Brain microvascular endothelial cell (primary cell): ENCODE data around the gene CAMK1D.

ENCODE experiments used
- DNase-seq: peaks from one replicate; pipeline ENCODE4 v3.0.0-alpha.2; 2020
- H3K27ac ChIP-seq: fragments of 250-450 bp; sonication (Bioruptor Pico); 2 replicates; pipeline ENCODE4 v1.5.1; 2020; ENCODE audit warnings: mild to moderate bottlenecking, moderate library complexity
- H3K27me3 ChIP-seq: fragments of 250-450 bp; sonication (Bioruptor Pico); replicated peaks from 2 replicates; pipeline ENCODE4 v1.5.1; 2020; ENCODE audit warnings: mild to moderate bottlenecking
- H3K36me3 ChIP-seq: fragments of 250-450 bp; sonication (Bioruptor Pico); replicated peaks from 2 replicates; pipeline ENCODE4 v1.5.1; 2020; ENCODE audit warnings: mild to moderate bottlenecking
- H3K4me3 ChIP-seq: 2 replicates; pipeline ENCODE4 v1.5.1; 2011; ENCODE audit warnings: low read depth, mild to moderate bottlenecking, control low read depth, low read length, moderate library complexity
- in situ Hi-C: cut with HindIII; loops from 2 replicates; pipeline ENCODE4 v1.10.0; 2017; ENCODE audit warnings: low sequenced_read_pairs, low pct_ligation_motif_present
- TF ChIP-seq, protein P1 (sequence below): IDR thresholded peaks from 2 replicates; pipeline ENCODE4 v1.5.1; 2011; ENCODE audit warnings: low read depth, mild to moderate bottlenecking, moderate library complexity, low read length, control low read depth, inconsistent platforms; ENCODE audit errors: missing control alignments

The CAMK1D gene

GRCh38 chr10:12631216-12631615 lies 281.9 kb downstream of the CAMK1D start:
- H3K27ac ChIP-seq: no peak overlapping the region
- DNase-seq: no peak
- no peaks in the 10 kb centered on the region for H3K36me3 ChIP-seq
- TF ChIP-seq, protein P1, sequence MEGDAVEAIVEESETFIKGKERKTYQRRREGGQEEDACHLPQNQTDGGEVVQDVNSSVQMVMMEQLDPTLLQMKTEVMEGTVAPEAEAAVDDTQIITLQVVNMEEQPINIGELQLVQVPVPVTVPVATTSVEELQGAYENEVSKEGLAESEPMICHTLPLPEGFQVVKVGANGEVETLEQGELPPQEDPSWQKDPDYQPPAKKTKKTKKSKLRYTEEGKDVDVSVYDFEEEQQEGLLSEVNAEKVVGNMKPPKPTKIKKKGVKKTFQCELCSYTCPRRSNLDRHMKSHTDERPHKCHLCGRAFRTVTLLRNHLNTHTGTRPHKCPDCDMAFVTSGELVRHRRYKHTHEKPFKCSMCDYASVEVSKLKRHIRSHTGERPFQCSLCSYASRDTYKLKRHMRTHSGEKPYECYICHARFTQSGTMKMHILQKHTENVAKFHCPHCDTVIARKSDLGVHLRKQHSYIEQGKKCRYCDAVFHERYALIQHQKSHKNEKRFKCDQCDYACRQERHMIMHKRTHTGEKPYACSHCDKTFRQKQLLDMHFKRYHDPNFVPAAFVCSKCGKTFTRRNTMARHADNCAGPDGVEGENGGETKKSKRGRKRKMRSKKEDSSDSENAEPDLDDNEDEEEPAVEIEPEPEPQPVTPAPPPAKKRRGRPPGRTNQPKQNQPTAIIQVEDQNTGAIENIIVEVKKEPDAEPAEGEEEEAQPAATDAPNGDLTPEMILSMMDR: no peak
- no peaks in the 10 kb centered on the region for H3K27me3 ChIP-seq
- H3K4me3 ChIP-seq: no peak overlapping the region
- in situ Hi-C loops: no loop called here

- TF ChIP-seq, protein P1: no peak
- H3K4me3 ChIP-seq: no peak overlapping the region
- no peaks in the 10 kb centered on the region for H3K27me3 ChIP-seq
- no peaks in the 10 kb centered on the region for H3K36me3 ChIP-seq
- DNase-seq: no peak
- in situ Hi-C loops: no loop called here
- H3K27ac ChIP-seq: no peak overlapping the region
Observed at GRCh38 chr10:12631787-12632562, 282.6 kb downstream of the CAMK1D start.

DNA sequence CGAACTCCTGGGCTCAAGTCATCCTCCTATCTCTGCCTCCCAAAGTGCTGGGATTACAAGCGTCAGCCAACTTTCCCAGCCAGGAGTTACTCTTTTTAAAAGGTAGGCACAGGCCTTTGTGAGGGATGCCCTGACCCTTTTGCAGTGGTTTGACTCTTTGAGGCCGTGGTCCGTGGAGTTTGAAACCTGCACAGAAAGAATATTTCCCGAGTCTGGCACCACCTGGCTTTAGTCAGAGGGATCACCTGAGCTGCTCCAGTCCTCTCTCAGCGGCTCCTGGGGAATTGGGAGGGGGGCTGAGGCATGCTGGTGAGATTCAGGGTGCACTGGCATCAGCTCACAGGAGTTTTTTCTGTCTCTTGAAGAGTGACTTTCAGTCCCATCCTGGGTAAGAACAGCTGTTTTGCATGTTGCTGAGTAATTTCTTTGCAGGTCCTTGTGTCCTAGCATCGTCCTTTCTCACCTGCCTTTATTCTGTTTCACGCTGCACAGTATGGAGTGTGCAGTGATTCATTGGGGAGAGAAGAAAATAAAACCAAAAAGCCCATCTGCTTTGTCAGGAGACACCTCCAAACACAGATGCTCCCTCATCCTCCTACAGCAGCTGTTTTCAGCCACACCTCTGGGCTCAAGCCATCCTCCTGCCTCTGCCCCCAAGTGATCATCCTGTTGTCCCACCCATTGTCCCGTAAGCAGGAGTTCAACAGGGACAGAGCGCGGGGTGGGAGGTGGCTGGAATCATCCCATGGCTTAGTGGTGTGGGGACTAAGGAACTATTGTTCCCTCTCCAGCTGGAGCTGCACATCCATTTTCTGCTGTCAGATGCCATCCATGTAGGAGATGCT lies 284.7 kb downstream of the CAMK1D start:
- no peak for DNase-seq

DNA sequence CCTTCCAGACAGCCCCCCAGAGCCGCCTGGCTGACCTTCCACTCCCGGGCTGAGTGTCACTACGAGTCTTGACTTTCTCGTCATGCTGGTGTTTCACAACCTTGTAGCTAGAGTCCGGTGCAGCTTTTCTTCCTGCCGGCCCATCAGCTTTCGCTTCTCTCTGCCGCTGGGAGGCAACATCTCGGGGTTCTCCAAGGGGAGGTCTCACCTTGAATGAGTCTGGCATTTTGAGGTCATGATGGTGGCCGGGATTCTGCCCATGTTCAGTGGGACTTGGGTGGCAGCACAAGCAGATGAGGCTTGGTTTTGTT lies 285.2 kb downstream of the CAMK1D start:
- no peaks in the 10 kb centered on the region for H3K36me3 ChIP-seq
- no peaks in the 10 kb centered on the region for H3K27me3 ChIP-seq
- TF ChIP-seq, protein P1: no peak
- no peak overlapping the region for H3K27ac ChIP-seq
- no peak for DNase-seq
- in situ Hi-C loops: no loop called here
- H3K4me3 ChIP-seq: no peak overlapping the region

More for the DNA sequence above, 284.7 kb downstream of the CAMK1D start:
- in situ Hi-C loops: no loop called here
- no peak overlapping the region for H3K27ac ChIP-seq
- H3K4me3 ChIP-seq: no peak overlapping the region
- no peaks in the 10 kb centered on the region for H3K36me3 ChIP-seq
- TF ChIP-seq, protein P1: no peak
- H3K27me3 ChIP-seq: no peaks in the 10 kb centered on the region

GRCh38 chr10:12635127-12635541 lies 285.8 kb downstream of the CAMK1D start:
- peak; percentile 37 for DNase-seq
- in situ Hi-C loops: no loop called here

More at GRCh38 chr10:12635127-12635541, 285.8 kb downstream of the CAMK1D start:
- no peak overlapping the region for H3K4me3 ChIP-seq
- H3K27ac ChIP-seq: no peak overlapping the region
- H3K36me3 ChIP-seq: no peaks in the 10 kb centered on the region
- TF ChIP-seq, protein P1: no peak
- H3K27me3 ChIP-seq: no peaks in the 10 kb centered on the region
